Upper lobe of left lung (tissue), 4 donors: ENCODE results near the gene TRIM42.

ENCODE experiments used
- CTCF ChIP-seq, 6 experiments: fragments of 450-650 bp in 4 of 6; fragments of 200-600 bp in 2 of 6; sonication (generic) in 2 of 6; IDR thresholded peaks; one replicate each; pipeline ENCODE4 v1.5.1; 2016 to 2019; ENCODE audit warnings: antibody characterized with exemption in 6 of 6
- POLR2A ChIP-seq, 4 donors: fragments of 450-650 bp; IDR thresholded peaks; one replicate each; pipeline ENCODE4 v1.5.1; 2016 to 2017; ENCODE audit warnings: antibody characterized with exemption in 4 of 4, mild to moderate bottlenecking in 2 of 4

- TF ChIP-seq CTCF (IDR thresholded peaks at IDR 0.05) (no peak), POLR2A (IDR thresholded peaks at IDR 0.05) (no peak)
These were observed 48.2 kb downstream of the TRIM42 start for GRCh38 chr3:140726066-140726465.
